Islet of Langerhans (tissue), 1 donor: ENCODE measurements around the gene ZNF507.

Experiments used
- FAIRE-seq: peaks from one replicate; lab custom pipeline; 2011; peaks lifted over from hg19 to GRCh38; lab: Jason Lieb, UNC

ZNF507 gene

GRCh38 chr19:32345261-32346207, at the start of gene ZNF507:
TSS of gene ZNF507 (plus strand) at chr19:32345610. CDS start at chr19:32352831, 7,221 bp downstream.
- FAIRE-seq = no peak

- FAIRE-seq = no peak
Measured at GRCh38 chr19:32296694-32297093, 48.7 kb upstream of the ZNF507 start.

- no peak for FAIRE-seq
Measured at GRCh38 chr19:32302778-32303177, 42.6 kb upstream of the ZNF507 start.

- no peak for FAIRE-seq
Measured at GRCh38 chr19:32303193-32303592, 42.2 kb upstream of the ZNF507 start.

- no peak for FAIRE-seq
Measured at GRCh38 chr19:32307591-32307990, 37.8 kb upstream of the ZNF507 start.

- no peak for FAIRE-seq
Measured at GRCh38 chr19:32308431-32309077, 36.9 kb upstream of the ZNF507 start.

GRCh38 chr19:32309711-32310390, 35.6 kb upstream of the ZNF507 start:
- no peak for FAIRE-seq

- no peak for FAIRE-seq
Measured at GRCh38 chr19:32311371-32311770, 34.0 kb upstream of the ZNF507 start.

GRCh38 chr19:32313569-32314265, 31.7 kb upstream of the ZNF507 start:
- no peak for FAIRE-seq

GRCh38 chr19:32316034-32316433, 29.4 kb upstream of the ZNF507 start:
- no peak for FAIRE-seq

GRCh38 chr19:32317086-32317485, 28.3 kb upstream of the ZNF507 start:
- FAIRE-seq = no peak

- no peak for FAIRE-seq
Measured at GRCh38 chr19:32318884-32319520, 26.4 kb upstream of the ZNF507 start.

- no peak for FAIRE-seq
Measured at GRCh38 chr19:32322541-32322940, 22.9 kb upstream of the ZNF507 start.

GRCh38 chr19:32324631-32325285, 20.7 kb upstream of the ZNF507 start:
- FAIRE-seq = no peak

GRCh38 chr19:32330213-32330857, 15.1 kb upstream of the ZNF507 start:
- no peak for FAIRE-seq

GRCh38 chr19:32333227-32333626, 12.2 kb upstream of the ZNF507 start:
- FAIRE-seq = no peak

- FAIRE-seq = no peak
Measured at GRCh38 chr19:32336259-32337083, 8.9 kb upstream of the ZNF507 start.

- no peak for FAIRE-seq
Measured at GRCh38 chr19:32337084-32337808, 8.2 kb upstream of the ZNF507 start.

GRCh38 chr19:32339423-32339822, 6.0 kb upstream of the ZNF507 start:
- FAIRE-seq = no peak
